GM12891 (cell line): ENCODE results near the gene SYTL1.

ENCODE experiments used
- DNase-seq: peaks from one replicate; pipeline ENCODE4 v3.0.0; 2011; ENCODE audit warnings: low spot score; ENCODE audit not compliant: insufficient read length
- FAIRE-seq: peaks from 2 replicates; lab custom pipeline; 2011; peaks lifted over from hg19 to GRCh38; lab: Jason Lieb, UNC
- PAX5 ChIP-seq: IDR thresholded peaks from 2 replicates; pipeline ENCODE4 v1.6.1; 2011; ENCODE audit warnings: low read length, moderate library complexity, mild to moderate bottlenecking; ENCODE audit not compliant: insufficient read depth, severe bottlenecking
- POLR2A ChIP-seq: IDR thresholded peaks from 2 replicates; pipeline ENCODE4 v1.6.1; 2011; ENCODE audit warnings: low read depth, low read length, control low read depth
- POLR2AphosphoS5 ChIP-seq: IDR thresholded peaks from 2 replicates; pipeline ENCODE4 v1.6.1; 2011; ENCODE audit warnings: low read depth, low read length, control low read depth
- POU2F2 ChIP-seq: IDR thresholded peaks from 2 replicates; pipeline ENCODE4 v1.6.1; 2011; ENCODE audit warnings: low read depth, mild to moderate bottlenecking, control low read depth, low read length, moderate library complexity
- SPI1 ChIP-seq: IDR thresholded peaks from 2 replicates; pipeline ENCODE4 v1.6.1; 2011; ENCODE audit warnings: low read depth, low read length, control low read depth
- TAF1 ChIP-seq: IDR thresholded peaks from 2 replicates; pipeline ENCODE4 v1.6.1; 2011; ENCODE audit warnings: low read depth, low read length, control low read depth

SYTL1 gene

GRCh38 chr1:27342778-27343638, 1.2 kb downstream of the SYTL1 start:
- TF ChIP-seq PAX5 = no peak
- TF ChIP-seq SPI1 = peak; percentile 63
- TF ChIP-seq POU2F2 = 0 out of 2 replicates have a peak, but pooled peaks have one; percentile 8
- DNase-seq = peak; percentile 58
- FAIRE-seq = peak; percentile 91

DNA sequence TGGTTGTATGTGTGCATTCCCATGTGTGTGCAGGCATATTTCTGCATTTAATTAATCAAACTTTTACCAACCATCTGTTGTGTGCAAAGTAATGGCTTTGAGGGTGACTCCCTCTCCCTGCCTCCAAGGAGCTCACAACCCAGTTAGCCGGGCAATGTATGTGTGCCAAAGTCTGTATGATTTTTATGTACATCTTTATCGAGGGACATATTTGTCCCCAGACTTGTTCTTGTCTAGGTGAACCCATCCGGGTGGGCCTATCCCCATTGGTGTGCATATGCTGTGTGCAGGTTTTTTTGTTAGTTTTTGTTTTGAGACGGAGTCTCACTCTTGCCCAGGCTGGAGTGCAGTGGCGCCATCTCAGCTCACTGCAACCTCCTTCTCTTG, 1.8 kb downstream of the SYTL1 start:
- DNase-seq (no peak), FAIRE-seq (no peak)
- TF ChIP-seq PAX5 (no peak), SPI1 (no peak)

DNA sequence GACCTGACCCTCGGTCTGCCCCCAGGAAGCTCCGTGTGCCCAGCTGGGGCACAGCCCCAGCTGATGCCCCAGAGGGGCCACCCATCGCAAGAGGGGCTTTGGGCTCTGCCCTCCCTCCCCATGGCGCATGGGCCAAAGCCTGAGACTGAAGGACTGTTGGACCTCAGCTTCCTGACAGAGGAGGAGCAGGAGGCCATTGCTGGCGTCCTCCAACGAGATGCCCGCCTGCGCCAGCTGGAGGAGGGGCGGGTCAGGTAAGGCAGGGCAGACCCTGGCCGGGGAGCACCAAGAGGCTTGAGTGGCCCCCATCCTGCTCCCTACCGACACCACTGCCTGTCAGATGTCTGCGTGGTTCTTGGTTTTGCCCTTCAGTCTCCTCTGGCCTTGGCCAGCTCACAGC, 3.5 kb downstream of the SYTL1 start:
- no peak for DNase-seq
- FAIRE-seq = no peak
- TF ChIP-seq POLR2AphosphoS5 (no peak), TAF1 (no peak), SPI1 (no peak), PAX5 (no peak), POLR2A (no peak), POU2F2 (no peak)

- FAIRE-seq (no peak), DNase-seq (no peak)
Measured at GRCh38 chr1:27346357-27346756, 4.5 kb downstream of the SYTL1 start.

GRCh38 chr1:27346991-27347624, 5.3 kb downstream of the SYTL1 start:
- FAIRE-seq (no peak), DNase-seq (no peak)
- TF ChIP-seq PAX5 (no peak), POU2F2 (no peak), POLR2AphosphoS5 (no peak), TAF1 (no peak), SPI1 (no peak), POLR2A (no peak)

More at GRCh38 chr1:27346357-27346756, 4.5 kb downstream of the SYTL1 start:
- TF ChIP-seq POLR2A = no peak
- TF ChIP-seq POLR2AphosphoS5 = no peak
- TF ChIP-seq TAF1 = no peak
- no peak for TF ChIP-seq POU2F2

GRCh38 chr1:27348861-27349783, 7.3 kb downstream of the SYTL1 start:
- FAIRE-seq = no peak
- DNase-seq = no peak
- TF ChIP-seq PAX5 (no peak), POU2F2 (no peak), POLR2AphosphoS5 (no peak), SPI1 (no peak), TAF1 (no peak), POLR2A (no peak)

DNA sequence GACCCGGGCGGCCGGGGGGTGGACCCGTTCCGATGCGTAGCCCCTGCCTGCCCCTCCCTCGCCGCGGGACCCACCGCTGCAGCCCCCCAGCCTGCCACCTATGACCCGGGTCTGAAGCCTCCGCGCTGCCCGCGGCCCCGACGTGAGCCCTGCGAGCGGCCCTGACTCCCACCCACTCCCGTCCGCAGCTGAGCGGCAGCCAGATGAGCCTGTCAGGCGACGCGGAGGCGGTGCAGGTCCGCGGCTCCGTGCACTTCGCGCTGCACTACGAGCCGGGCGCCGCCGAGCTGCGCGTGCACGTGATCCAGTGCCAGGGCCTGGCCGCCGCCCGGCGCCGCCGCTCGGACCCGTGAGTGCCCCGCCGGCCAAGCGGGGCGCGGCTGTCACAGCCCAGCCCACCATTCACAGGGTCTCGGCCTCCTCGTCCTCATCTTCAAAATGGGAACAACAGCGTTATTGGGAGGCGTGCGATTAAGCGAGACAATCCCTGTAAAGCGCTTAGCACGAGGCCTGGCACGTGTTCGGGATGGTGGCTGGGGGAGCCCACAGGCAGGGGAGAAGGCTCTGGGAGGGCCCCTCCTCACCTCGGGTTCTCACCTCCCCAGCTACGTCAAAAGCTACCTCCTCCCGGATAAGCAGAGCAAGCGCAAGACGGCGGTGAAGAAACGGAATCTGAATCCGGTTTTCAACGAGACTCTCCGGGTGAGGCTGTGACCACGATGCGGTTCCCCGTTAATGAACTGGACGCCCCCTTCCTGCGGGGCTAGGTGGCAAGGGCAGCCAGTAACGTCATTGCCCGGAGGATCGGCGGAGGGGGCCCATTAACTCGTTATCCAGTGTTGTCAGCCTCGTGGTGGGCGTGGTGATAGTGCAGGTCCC, 8.2 kb downstream of the SYTL1 start:
- no peak for DNase-seq
- FAIRE-seq = no peak
- no peak for TF ChIP-seq POLR2AphosphoS5
- TF ChIP-seq TAF1 = no peak
- no peak for TF ChIP-seq POLR2A
- no peak for TF ChIP-seq POU2F2
- TF ChIP-seq PAX5 = no peak
- no peak for TF ChIP-seq SPI1

GRCh38 chr1:27350663-27351540, 9.1 kb downstream of the SYTL1 start:
- FAIRE-seq (no peak), DNase-seq (no peak)
- TF ChIP-seq POLR2A (no peak), POU2F2 (no peak), PAX5 (no peak), TAF1 (no peak), SPI1 (no peak)
